Natural killer cell treated with Interleukin-12 subunit alpha and Interleukin-12 subunit beta and Interleukin-15 and Interleukin-18, amount 100 ng/mL, for 72 hours (primary cell): ENCODE data around the gene ATP11C. TPM values are rescaled to one million over a fixed set of nuclear protein-coding genes. Genes with fewer than 3 reads are reported as not detected.

Source experiments
- ATAC-seq, 2 donors: fragments of 150-1000 bp; cut with Tn5 transposase in 1 of 2; sonication (Bioruptor Pico), chemical (Tn5 transposase) in 1 of 2; 2 replicates each; pipeline ENCODE4 v1.10.0; 2021
- DNase-seq: peaks from one replicate; pipeline ENCODE4 v3.0.0; 2022; ENCODE audit warnings: low spot score
- H3K27ac Mint-ChIP-seq, 2 donors: 1 replicate in 1 of 2; 2 replicates in 1 of 2; pipeline ENCODE4 v1.8.0; 2022; ENCODE audit warnings: mixed read lengths in 2 of 2, mild to moderate bottlenecking in 1 of 2, moderate library complexity in 1 of 2
- H3K27me3 Mint-ChIP-seq, 2 donors: 1 replicate in 1 of 2; 2 replicates in 1 of 2; pipeline ENCODE4 v1.8.0; 2022; ENCODE audit warnings: mixed read lengths in 2 of 2
- H3K36me3 Mint-ChIP-seq: one replicate; pipeline ENCODE4 v1.8.0; 2022; ENCODE audit warnings: mixed read lengths
- H3K4me1 Mint-ChIP-seq, 2 donors: 1 replicate in 1 of 2; 2 replicates in 1 of 2; pipeline ENCODE4 v1.8.0; 2022; ENCODE audit warnings: low read depth in 2 of 2, mixed read lengths in 2 of 2, mild to moderate bottlenecking in 1 of 2
- H3K4me3 Mint-ChIP-seq: one replicate; pipeline ENCODE4 v1.8.0; 2022; ENCODE audit warnings: mixed read lengths
- H3K9me3 Mint-ChIP-seq: 2 replicates; pipeline ENCODE4 v1.8.0; 2022; ENCODE audit warnings: mixed read lengths
- total RNA-seq, 2 donors: library from RNA; stranded (reverse); gene quantifications; one replicate each; pipeline ENCODE4 v1.2.3, GENCODE V29; 2022

ATP11C gene
- total RNA-seq, 2 donors from 2014 or later: 17.8 to 20.4 TPM

DNA sequence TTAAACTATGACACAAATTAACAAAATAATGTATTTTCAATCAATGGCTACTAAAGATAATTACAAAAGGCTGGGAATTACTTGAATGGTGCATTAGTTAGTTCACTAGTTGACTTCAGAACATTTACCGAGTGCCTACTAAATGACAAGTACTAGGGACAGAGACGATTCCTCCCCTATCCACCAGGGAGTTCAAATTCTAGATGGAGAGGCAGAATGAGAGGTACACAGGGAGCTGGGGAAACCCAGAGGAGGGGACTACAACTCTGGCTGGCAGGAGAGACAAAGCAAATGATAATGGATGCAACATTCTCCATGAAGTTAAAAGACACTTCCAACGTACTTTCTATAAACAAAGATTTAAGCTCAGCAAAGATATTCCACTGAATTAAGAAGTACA is 181.8 kb downstream of the ATP11C start:
- Mint-ChIP-seq H3K4me3 (no peak overlapping the region), H3K27ac (no peak overlapping the region), H3K9me3 (peaks cover 4% of the 10 kb centered on the region), H3K4me1 (peaks cover 12 to 15% of the 10 kb centered on the region in 2 donors), H3K36me3 (peaks cover 31% of the 10 kb centered on the region), H3K27me3 (peaks cover 0 to 2% of the 10 kb centered on the region in 2 donors)
- ATAC-seq (no peak), DNase-seq (no peak)

DNA sequence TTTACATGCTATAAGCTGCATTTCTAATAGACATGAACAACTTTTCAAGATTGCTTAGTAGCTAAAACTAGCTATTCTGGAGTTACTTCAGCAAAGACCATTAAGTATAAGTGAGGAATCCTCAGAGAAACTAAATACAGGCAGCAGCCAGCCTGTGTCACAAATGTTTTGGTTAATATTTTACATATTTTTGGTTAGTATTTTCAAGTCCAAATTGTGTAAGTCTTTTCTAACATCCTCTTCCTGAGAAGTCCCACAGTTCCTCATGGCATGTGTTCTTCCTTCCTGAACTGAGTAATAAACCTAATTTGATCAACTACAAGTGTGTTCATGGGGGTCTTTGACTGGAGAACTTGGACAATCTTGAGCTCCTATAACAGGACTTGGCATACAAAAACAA is 182.5 kb downstream of the ATP11C start:
- no peak overlapping the region for H3K4me3 Mint-ChIP-seq
- H3K27me3 Mint-ChIP-seq: peaks cover 0 to 2% of the 10 kb centered on the region in 2 donors
- DNase-seq: no peak
- H3K4me1 Mint-ChIP-seq: peaks cover 12 to 15% of the 10 kb centered on the region in 2 donors
- H3K27ac Mint-ChIP-seq: no peak overlapping the region
- H3K9me3 Mint-ChIP-seq: peaks cover 4% of the 10 kb centered on the region
- no peak for ATAC-seq
- peaks cover 26% of the 10 kb centered on the region for H3K36me3 Mint-ChIP-seq

DNA sequence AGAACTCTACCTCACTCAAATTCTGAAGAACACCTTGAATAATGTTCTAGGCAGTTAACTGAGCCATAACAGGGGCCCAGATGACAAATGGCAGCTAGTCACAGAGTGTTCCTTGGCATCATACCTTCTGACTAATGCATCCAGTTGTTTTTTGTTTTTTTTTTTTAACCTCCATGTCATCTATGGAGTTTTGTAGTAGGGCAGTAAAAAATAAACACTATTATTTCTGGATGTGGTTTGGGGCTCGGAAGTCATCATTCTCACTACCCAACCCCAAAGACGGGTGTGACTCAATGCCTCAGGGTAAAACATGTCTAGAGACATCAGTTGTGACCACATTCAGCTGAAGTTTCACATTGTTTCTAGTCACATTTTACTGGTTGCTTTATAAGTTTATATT is 193.7 kb downstream of the ATP11C start:
- peak; percentile 71 for DNase-seq

DNA sequence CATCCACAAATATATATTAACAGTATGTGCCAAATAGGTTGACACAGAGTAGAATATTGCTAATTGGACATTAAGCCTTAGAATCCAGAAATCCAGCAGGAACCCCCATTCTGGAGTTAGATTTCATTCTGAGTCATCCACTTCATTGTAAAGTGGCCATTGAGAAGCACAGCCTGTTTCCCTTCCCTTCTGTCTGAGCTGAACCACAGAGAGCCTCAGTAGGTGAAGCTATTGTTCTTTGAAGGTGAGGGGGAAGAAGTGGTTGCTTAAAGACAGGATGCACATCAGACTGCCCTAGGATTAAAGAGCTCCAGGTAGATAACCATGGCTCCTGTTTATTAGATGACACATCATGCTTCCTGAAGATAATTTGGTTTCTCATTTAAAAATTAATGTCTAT is 194.3 kb downstream of the ATP11C start:
- peaks cover 0 to 3% of the 10 kb centered on the region in 2 donors for H3K27me3 Mint-ChIP-seq
- DNase-seq: no peak
- peak in 1 of 2 donors; percentile 54 for ATAC-seq
- no peaks in the 10 kb centered on the region for H3K36me3 Mint-ChIP-seq
- H3K4me1 Mint-ChIP-seq: peaks cover 20 to 33% of the 10 kb centered on the region in 2 donors
- H3K27ac Mint-ChIP-seq: peak overlapping the region; percentile 25 to 60
- peak overlapping the region; percentile 66 for H3K4me3 Mint-ChIP-seq
- no peaks in the 10 kb centered on the region for H3K9me3 Mint-ChIP-seq

More for the DNA sequence above, 193.7 kb downstream of the ATP11C start:
- Mint-ChIP-seq H3K27ac (peak overlapping the region; percentile 25 to 60), H3K4me3 (peak overlapping the region; percentile 66), H3K36me3 (no peaks in the 10 kb centered on the region), H3K4me1 (peaks cover 20 to 33% of the 10 kb centered on the region in 2 donors), H3K9me3 (no peaks in the 10 kb centered on the region), H3K27me3 (peaks cover 0 to 3% of the 10 kb centered on the region in 2 donors)
- ATAC-seq: peak; percentile 90 to 97

DNA sequence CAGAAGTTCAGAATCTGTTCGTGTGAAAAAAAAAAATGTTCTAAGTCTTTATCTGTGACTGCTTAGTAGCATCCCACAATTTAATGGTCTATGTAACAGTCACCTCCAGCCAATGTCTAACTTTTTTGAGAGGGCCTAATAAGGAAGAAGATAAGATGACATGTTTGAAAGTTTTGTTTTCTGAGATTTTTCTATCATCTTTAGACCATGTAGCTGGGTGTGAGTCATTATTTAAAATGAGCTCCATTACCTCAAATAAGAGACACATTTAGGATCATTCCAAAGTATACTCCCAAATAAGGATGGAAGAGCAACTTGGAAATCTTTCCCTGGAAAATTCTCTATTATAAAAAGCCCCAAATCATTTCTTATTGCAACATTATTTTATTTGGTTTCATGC is 196.7 kb downstream of the ATP11C start:
- peaks cover 13 to 16% of the 10 kb centered on the region in 2 donors for H3K4me1 Mint-ChIP-seq
- no peak overlapping the region for H3K27ac Mint-ChIP-seq
- H3K4me3 Mint-ChIP-seq: no peak overlapping the region
- ATAC-seq (no peak), DNase-seq (no peak)
- no peaks in the 10 kb centered on the region for H3K27me3 Mint-ChIP-seq
- no peaks in the 10 kb centered on the region for H3K9me3 Mint-ChIP-seq
- no peaks in the 10 kb centered on the region for H3K36me3 Mint-ChIP-seq

DNA sequence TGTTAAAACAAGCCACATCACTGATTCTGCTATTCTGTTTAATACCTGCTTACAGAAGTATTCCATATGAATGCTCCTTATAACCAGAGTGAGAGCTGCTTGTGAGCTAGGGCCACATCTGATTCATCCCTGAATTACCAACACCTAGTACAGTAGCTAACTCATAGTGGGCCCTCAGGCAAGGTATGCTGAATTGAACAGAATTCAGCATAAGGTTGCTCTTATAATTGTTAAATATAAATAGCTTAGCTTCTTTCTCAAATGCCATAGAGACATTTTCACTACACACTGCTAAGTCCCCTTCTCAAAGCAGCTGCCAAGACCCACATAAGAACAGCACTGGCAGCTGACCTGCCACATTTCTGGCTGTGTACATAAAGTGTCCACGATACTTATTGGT is 197.9 kb downstream of the ATP11C start:
- Mint-ChIP-seq H3K36me3 (no peaks in the 10 kb centered on the region), H3K4me1 (peaks cover 3 to 6% of the 10 kb centered on the region in 2 donors), H3K9me3 (no peaks in the 10 kb centered on the region), H3K27ac (no peak overlapping the region), H3K27me3 (no peaks in the 10 kb centered on the region), H3K4me3 (no peak overlapping the region)
- DNase-seq: no peak
- no peak for ATAC-seq

DNA sequence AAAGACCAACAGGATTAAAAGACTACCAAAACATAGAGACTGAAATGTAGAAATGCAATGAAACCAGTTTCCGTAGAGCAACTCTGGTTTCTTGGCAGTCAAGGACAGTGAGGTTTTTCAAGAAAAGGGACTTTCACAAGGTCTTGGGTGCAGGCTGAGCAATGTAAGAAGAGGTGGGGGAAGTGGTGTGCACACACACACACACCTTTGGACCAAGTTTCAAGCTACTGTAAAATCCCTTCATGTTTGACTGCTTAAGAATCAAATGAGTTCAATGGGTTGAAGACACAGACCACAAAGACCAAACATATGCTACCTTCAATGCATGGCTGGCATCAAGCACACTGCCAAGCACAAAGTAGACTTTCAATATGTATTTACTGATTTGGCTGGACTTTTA is 207.1 kb downstream of the ATP11C start:
- Mint-ChIP-seq H3K27me3 (no peaks in the 10 kb centered on the region), H3K36me3 (no peaks in the 10 kb centered on the region), H3K27ac (no peak overlapping the region), H3K4me3 (no peak overlapping the region), H3K4me1 (no peaks in the 10 kb centered on the region), H3K9me3 (no peaks in the 10 kb centered on the region)
- ATAC-seq: peak in 1 of 2 donors; percentile 52
- DNase-seq: no peak

DNA sequence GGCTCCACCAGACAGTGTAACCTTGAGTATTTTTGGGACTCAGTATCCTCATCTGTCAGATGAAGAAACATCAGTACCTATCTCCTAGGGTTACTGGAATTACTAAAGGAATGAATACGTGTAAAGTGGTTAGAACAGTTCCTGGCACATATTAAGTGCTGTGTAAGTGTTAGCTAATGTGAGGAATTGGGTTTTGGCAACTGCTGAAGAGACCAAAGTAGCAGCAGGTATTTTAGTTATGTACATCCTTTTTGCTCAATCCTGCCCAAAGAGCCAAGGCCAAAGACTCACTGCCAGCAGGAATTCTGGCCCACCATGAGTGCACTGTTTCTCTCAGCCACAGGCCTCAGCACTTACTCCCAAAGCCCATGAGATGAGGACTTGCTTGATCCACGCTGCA is 208.2 kb downstream of the ATP11C start:
- Mint-ChIP-seq H3K36me3 (no peaks in the 10 kb centered on the region), H3K4me1 (no peaks in the 10 kb centered on the region), H3K9me3 (no peaks in the 10 kb centered on the region), H3K27ac (peak overlapping the region in 1 of 2 donors; percentile 66), H3K4me3 (no peak overlapping the region), H3K27me3 (no peaks in the 10 kb centered on the region)
- ATAC-seq (no peak), DNase-seq (no peak)

DNA sequence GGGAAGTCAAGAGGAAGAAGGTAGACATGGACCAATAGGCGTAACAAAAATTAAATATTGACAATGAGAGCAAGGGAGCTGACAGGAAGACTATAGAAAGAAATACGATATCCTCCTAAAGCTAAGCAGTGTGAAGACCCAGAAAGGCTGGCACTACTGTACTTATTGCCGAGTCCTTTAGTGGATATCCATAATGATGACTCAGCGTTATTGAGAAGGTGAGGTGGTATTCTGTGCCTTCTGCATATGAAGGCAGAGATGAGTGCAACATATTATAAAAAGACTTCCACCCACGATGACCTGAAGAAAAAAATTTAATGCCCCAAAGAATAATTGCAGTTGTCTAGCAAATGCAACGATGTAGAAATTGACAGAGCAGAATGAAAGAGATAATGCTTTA is 211.9 kb downstream of the ATP11C start:
- Mint-ChIP-seq H3K27ac (no peak overlapping the region), H3K9me3 (no peaks in the 10 kb centered on the region), H3K4me3 (no peak overlapping the region), H3K4me1 (no peaks in the 10 kb centered on the region), H3K36me3 (no peaks in the 10 kb centered on the region), H3K27me3 (no peaks in the 10 kb centered on the region)
- DNase-seq (no peak), ATAC-seq (no peak)

DNA sequence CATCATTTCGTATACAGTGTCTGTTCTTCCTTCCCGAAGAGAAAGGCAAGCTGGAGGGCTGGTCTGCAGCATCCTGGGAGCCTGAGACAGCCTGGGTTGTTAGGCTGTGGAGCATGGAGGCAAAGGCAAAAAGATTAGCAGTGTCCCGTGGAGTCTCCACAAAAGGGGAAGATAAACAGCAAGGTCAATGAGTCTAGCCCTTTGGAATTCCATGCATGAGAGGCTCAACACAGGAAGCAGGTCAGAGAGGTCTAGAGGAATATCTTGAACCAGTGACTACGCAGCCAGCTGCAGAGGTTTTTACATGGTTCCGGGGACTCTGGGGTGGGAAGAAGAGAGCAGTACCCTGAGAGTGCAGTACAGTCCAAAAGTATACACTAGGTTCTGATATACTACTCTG is 212.7 kb downstream of the ATP11C start:
- ATAC-seq (no peak), DNase-seq (no peak)
- H3K27ac Mint-ChIP-seq: no peak overlapping the region
- no peaks in the 10 kb centered on the region for H3K36me3 Mint-ChIP-seq
- H3K4me1 Mint-ChIP-seq: no peaks in the 10 kb centered on the region
- no peak overlapping the region for H3K4me3 Mint-ChIP-seq
- no peaks in the 10 kb centered on the region for H3K27me3 Mint-ChIP-seq
- H3K9me3 Mint-ChIP-seq: no peaks in the 10 kb centered on the region

DNA sequence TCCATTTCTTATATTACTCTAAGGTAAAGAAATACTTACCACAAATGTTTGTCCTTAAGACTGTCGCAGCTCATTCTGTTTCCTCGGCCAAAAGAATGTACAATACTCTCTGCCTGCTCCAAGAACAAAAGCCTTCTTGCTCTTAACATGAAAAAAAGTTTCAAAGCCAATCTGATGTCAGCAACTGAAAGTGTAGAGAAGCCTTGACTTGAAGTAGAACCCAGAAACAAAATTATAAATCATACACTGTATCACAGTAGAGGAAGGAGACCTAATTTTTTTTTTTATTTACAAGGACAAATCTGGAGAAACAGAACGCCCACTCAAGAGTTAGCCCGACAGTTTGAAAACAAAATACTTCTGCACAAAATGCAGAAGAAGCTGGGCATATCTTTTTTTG is 224.8 kb downstream of the ATP11C start, which contains the start of gene MCF2:
TSS of gene MCF2 (minus strand) at position 101 of the 400 bp plus-strand sequence. CDS start 56,423 bp downstream, outside the sequence.
- Mint-ChIP-seq H3K9me3 (no peaks in the 10 kb centered on the region), H3K36me3 (peaks cover 10% of the 10 kb centered on the region), H3K27me3 (peaks cover 0 to 4% of the 10 kb centered on the region in 2 donors), H3K27ac (no peak within 1 kb of the TSS), H3K4me1 (peaks cover 0 to 3% of the 10 kb centered on the region in 2 donors), H3K4me3 (no peak within 1 kb of the TSS)
- DNase-seq (no peak), ATAC-seq (no peak)

DNA sequence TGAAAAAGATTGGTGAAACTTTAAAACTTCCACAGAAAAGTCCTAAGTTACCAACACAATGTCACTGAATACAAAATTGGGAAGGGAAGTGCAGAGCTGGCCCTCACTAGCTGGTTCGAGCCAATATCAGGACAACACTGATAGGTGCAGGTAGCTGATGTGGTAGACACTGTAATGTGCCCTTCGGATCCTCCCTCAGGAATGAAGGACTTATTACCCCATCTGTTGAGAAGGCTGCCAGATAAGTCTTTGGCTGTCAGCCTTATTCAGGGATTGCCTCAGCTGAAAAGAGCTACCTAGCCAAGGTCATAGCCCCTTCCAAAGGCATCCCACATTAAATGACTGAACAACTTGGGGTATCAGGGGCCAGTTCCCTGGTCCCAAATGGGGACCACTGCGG is 230.2 kb downstream of the ATP11C start:
- H3K36me3 Mint-ChIP-seq: peaks cover 11% of the 10 kb centered on the region

DNA sequence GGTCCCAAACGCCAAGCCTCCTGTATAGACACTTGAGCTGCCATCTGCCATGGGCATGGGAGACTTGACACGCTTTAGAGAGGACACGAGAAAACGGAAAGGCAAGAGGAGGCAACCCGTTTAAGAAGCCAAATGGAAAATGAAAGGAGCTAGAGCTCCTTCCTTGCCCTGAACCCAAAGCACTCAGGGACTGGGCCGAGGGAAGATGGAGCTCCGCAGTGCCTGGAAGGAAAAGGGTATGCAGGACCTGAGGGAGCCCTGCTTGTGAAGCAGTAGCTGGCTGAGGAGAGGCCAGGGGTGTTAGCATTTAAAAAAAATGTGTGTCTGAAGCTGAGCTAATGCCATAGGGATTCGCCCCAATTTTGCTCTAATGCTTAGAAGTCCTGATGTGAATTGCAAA is 239.9 kb downstream of the ATP11C start:
- DNase-seq (no peak), ATAC-seq (no peak)
- Mint-ChIP-seq H3K4me1 (peaks cover 0 to 8% of the 10 kb centered on the region in 2 donors), H3K27ac (no peak overlapping the region), H3K9me3 (no peaks in the 10 kb centered on the region), H3K36me3 (no peaks in the 10 kb centered on the region), H3K4me3 (no peak overlapping the region), H3K27me3 (peaks cover 0 to 8% of the 10 kb centered on the region in 2 donors)

More for the DNA sequence above, 230.2 kb downstream of the ATP11C start:
- Mint-ChIP-seq H3K27ac (no peak overlapping the region), H3K4me3 (no peak overlapping the region), H3K9me3 (no peaks in the 10 kb centered on the region), H3K4me1 (peaks cover 0 to 3% of the 10 kb centered on the region in 2 donors), H3K27me3 (peaks cover 0 to 6% of the 10 kb centered on the region in 2 donors)
- DNase-seq: no peak
- ATAC-seq: no peak

DNA sequence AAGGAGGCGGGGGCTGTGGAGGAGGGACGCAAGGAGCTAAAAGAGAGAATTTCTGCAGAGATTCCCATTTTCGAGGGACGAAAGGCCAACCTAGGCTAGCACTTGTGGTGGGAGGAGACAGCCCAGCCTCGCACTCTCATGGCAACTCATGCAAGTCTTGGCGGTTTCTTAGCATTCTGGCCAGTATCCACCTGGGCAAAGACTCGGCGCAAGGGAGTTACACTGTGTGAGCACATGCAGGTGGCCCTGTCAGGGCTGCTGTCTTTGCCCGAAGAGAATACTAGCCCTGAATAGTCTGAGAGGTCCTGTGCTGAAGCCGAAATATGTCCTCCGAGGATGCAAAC is 240.4 kb downstream of the ATP11C start:
- DNase-seq (no peak), ATAC-seq (peak in 1 of 2 donors; percentile 38)
- Mint-ChIP-seq H3K4me3 (no peak overlapping the region), H3K4me1 (peaks cover 0 to 8% of the 10 kb centered on the region in 2 donors), H3K36me3 (no peaks in the 10 kb centered on the region), H3K27me3 (peaks cover 0 to 8% of the 10 kb centered on the region in 2 donors), H3K27ac (no peak overlapping the region), H3K9me3 (no peaks in the 10 kb centered on the region)
